ENCODE results near the gene LCORL.

LCORL gene

DNA sequence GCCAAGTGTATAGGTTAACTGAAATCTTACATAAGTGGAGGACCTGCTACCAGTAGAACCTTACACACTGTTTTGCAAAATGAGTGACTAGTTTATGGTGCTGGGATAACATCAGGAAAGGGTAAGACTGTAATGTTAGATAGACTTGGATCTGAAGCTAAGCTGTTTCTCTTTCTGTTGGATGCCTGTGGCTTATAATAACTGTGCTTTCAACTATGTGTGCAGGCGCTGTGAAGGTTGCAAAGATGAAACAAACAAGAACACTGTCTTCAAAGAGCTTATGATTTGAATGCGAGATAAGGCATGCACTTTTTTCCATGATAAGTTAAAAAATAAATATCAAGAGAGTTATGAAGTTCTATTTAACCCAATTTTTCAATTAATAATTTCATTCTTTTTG, 34.5 kb upstream of the LCORL start:
- Histone ChIP-seq H3K27me3 (peaks cover 3% of the 10 kb centered on the region; the same call in 1 of the 2 replicates), H3K4me1 (no peaks in the 10 kb centered on the region), H3K36me3 (no peaks in the 10 kb centered on the region), H3K4me3 (ENCODE audit: low read depth, low read length) (no peak overlapping the region), H3K9me3 (no peaks in the 10 kb centered on the region)
- TF ChIP-seq, protein P1, sequence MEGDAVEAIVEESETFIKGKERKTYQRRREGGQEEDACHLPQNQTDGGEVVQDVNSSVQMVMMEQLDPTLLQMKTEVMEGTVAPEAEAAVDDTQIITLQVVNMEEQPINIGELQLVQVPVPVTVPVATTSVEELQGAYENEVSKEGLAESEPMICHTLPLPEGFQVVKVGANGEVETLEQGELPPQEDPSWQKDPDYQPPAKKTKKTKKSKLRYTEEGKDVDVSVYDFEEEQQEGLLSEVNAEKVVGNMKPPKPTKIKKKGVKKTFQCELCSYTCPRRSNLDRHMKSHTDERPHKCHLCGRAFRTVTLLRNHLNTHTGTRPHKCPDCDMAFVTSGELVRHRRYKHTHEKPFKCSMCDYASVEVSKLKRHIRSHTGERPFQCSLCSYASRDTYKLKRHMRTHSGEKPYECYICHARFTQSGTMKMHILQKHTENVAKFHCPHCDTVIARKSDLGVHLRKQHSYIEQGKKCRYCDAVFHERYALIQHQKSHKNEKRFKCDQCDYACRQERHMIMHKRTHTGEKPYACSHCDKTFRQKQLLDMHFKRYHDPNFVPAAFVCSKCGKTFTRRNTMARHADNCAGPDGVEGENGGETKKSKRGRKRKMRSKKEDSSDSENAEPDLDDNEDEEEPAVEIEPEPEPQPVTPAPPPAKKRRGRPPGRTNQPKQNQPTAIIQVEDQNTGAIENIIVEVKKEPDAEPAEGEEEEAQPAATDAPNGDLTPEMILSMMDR (IDR thresholded peaks at IDR 0.05; ENCODE audit: low read depth, low read length), result no peak
- DNase-seq, result no peak

DNA sequence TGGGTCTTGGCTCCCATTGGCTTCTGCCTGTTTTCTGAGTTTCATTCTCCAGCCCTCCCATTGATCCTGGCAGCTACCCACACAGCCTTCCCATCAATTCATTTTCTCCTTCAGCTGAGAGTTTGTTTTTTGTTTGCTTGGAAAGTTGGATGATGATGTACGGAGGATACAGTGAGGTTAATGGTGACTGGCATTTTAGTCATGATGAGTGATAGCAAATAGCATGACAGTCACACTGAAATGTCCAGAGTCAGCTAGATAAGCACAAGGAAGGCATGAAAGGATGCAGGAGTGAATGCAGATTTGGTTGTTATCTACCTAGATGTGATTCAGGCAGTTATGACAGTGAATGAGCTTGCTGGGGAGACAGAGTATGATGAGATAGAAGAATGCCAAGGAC, 30.6 kb upstream of the LCORL start:
- no peak overlapping the region for H3K4me3 ChIP-seq (ENCODE audit: low read depth, low read length)
- TF ChIP-seq, protein P1 (IDR thresholded peaks at IDR 0.05; ENCODE audit: low read depth, low read length), result no peak

DNA sequence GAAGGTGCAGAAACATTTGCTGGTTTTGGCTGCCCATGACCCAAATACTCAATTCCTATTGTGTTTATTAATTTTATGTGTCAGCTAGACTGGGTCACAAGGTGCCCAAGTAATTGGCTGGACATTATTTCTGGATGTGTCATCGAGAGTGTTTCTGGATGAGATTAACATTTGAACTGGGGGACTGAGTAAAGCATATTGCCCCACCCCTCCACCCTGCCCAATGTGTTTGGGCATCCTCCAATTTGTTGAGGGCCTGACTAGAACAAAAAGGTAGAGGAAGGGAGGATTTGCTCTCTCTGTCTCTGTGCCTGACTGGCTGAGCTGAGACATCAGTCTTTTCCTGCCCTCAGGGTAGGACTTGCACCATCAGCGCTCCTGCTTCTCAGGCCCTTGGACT, 29.7 kb upstream of the LCORL start:
- DNase-seq, result no peak
- Histone ChIP-seq H3K4me1 (no peaks in the 10 kb centered on the region), H3K36me3 (no peaks in the 10 kb centered on the region), H3K9me3 (no peaks in the 10 kb centered on the region), H3K4me3 (ENCODE audit: low read depth, low read length) (no peak overlapping the region), H3K27me3 (no peaks in the 10 kb centered on the region; the same call in 1 of the 2 replicates)
- TF ChIP-seq, protein P1 (IDR thresholded peaks at IDR 0.05; ENCODE audit: low read depth, low read length), result no peak

More for the DNA sequence above, 30.6 kb upstream of the LCORL start:
- no peaks in the 10 kb centered on the region; the same call in 1 of the 2 replicates for H3K27me3 ChIP-seq
- no peaks in the 10 kb centered on the region for H3K9me3 ChIP-seq
- no peak for DNase-seq
- H3K36me3 ChIP-seq, result no peaks in the 10 kb centered on the region
- no peaks in the 10 kb centered on the region for H3K4me1 ChIP-seq

DNA sequence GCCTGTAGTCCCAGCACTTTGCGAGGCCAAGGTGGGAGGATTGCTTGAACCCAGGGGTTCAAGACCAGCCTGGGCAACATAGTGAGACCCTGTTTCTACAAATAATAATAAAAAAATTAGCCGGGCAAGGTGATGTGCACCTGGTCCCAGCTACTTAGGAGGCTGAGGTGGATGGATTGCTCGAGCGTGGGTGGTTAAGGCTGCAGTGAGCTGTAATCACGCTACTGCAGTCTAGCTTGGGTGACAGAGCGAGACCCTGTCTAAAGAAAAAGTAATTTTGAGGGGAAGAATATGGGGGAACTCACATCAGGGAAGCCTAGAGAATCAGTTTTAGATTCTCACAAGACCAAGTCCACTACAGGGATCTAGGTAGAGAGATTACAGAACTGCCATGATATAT, 28.9 kb upstream of the LCORL start:
- DNase-seq, result no peak
- Histone ChIP-seq H3K4me3 (ENCODE audit: low read depth, low read length) (no peak overlapping the region), H3K4me1 (no peaks in the 10 kb centered on the region), H3K36me3 (no peaks in the 10 kb centered on the region), H3K9me3 (no peaks in the 10 kb centered on the region), H3K27me3 (no peaks in the 10 kb centered on the region; the same call in 1 of the 2 replicates)
- TF ChIP-seq, protein P1 (IDR thresholded peaks at IDR 0.05; ENCODE audit: low read depth, low read length), result no peak

DNA sequence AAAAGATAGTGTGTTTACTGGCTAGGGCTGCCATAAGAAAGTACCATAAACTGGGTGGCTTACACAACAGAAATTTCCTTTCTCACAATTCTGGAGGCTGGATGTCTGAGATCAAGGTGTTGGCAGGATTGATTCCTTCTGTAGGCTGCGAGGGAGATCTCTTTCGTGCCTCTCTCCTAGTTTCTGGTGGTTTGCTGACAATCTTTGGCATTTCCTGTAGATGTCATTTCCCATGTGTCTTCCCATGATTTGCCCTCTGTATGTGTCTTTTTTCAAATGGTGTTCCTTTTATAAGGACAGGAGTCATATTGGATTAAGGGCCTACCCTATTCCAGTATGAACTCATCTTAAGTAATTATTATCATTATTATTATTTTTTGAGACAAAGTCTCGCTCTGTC, 27.9 kb upstream of the LCORL start:
- no peak for DNase-seq
- Histone ChIP-seq H3K36me3 (no peaks in the 10 kb centered on the region), H3K9me3 (no peaks in the 10 kb centered on the region), H3K4me1 (no peaks in the 10 kb centered on the region), H3K4me3 (ENCODE audit: low read depth, low read length) (no peak overlapping the region), H3K27me3 (no peaks in the 10 kb centered on the region)
- TF ChIP-seq, protein P1 (IDR thresholded peaks at IDR 0.05; ENCODE audit: low read depth, low read length), result no peak

DNA sequence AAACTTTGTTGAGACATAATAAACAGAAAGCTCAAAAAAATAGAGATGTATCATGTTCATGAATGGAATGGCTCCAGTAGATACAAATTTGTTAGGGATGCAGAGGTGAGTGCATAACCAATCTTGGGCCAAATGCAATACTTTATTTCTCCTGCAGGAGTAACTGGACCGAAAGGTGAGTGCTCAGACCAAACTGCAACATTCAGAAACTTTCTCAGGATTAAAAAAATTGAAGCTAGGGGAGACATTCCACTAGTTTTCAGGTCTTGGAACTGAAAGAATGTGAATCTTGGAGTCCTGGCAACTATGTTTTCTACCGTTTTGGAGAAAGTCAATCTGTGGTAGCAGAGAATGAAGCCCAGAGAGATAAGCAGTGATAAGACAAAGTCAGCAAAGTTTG, 21.2 kb upstream of the LCORL start:
- Histone ChIP-seq H3K27me3 (no peaks in the 10 kb centered on the region), H3K4me3 (ENCODE audit: low read depth, low read length) (no peak overlapping the region), H3K4me1 (no peaks in the 10 kb centered on the region), H3K36me3 (no peaks in the 10 kb centered on the region), H3K9me3 (no peaks in the 10 kb centered on the region)
- TF ChIP-seq, protein P1 (IDR thresholded peaks at IDR 0.05; ENCODE audit: low read depth, low read length), result peak; percentile 43
- no peak for DNase-seq
